ENCODE measurements around the gene SNAP23.

SNAP23 gene

DNA sequence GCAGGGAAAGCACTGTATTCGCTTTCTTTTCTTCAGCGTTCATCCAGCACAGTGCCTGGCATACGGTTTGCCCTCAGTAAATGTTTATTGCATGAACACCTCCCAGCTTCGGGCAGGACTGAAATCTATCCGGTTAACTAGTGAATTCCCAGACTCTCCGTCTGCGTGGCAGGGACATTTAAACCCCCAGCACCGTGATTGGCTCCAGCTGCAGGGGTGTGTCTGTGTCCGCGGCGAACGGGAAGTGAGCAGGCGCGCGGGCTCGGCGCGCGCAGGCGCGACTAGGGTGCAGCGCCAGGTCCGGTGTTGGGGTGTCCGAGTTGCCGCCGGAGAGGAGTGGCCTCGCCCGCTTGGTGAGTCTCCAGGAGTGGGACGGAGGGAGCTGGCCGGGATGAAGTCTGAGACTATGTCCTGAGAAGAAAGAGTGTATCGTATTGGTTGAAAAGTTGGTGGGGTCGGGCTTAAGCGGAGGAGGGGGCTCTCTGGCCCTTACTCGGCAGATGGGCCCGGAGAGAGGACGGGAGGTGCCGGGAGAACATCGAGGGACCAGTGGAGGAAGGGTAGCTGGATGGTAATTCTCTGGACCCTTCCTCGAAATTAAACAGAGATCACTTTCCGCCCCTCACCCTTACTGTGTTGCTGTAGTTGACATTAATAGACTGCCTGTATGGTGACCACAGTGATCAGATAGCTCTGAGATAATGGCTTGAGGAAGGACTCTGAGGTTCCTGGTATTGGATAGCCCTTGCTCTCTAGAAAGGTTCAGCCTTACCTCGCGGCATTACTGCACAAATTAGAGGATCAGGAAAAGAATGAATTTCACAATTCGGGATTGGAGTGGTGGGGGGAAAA, at the start of gene SNAP23:
SNAP23 (plus strand) TSS at position 274 of the 852 bp plus-strand sequence. CDS start 16,213 bp downstream, outside the sequence.
- peak; percentile 60 to 62 for DNase-seq (ENCODE audit: low read depth in 2 of 2)

DNA sequence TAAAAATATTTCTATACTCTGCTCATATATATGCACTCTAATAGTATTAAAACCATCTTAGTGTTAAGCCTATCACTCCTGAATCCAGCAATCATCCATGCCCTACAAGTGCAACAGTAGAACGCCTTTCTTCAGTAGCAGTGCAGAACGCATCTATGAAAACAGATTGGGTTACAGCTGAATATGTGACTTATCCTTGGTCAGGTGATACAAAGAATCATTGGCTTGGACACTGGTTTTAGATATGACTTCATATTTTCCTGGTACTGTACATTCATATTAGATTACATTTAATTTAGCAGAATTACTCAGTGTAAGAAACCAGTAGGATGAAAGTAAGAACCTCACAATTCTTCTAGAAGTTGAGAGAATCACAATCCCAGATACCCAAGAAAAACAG, 47.8 kb upstream of the SNAP23 start:
- DNase-seq (ENCODE audit: low read depth in 2 of 2), result no peak

DNA sequence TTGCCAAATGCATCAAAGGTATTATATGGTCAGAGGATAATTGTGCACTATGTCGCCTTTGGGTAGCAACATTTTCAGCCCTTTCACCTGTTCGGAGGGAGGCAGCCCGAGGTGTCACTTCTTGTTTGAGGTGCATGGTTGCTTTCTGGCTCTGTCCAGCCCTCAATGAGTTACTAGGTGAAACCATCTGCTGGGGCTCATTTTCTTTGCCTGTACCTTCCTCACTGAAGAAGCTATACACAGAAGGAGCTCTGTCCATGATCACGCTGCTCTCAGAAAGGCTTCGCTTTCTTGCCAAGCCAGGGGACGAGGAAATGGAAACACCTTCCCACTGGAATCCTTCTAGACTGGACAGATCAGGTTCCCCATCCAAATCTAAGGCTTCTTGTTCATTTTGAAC, 47.2 kb upstream of the SNAP23 start:
- no peak for DNase-seq (ENCODE audit: low read depth in 2 of 2)

DNA sequence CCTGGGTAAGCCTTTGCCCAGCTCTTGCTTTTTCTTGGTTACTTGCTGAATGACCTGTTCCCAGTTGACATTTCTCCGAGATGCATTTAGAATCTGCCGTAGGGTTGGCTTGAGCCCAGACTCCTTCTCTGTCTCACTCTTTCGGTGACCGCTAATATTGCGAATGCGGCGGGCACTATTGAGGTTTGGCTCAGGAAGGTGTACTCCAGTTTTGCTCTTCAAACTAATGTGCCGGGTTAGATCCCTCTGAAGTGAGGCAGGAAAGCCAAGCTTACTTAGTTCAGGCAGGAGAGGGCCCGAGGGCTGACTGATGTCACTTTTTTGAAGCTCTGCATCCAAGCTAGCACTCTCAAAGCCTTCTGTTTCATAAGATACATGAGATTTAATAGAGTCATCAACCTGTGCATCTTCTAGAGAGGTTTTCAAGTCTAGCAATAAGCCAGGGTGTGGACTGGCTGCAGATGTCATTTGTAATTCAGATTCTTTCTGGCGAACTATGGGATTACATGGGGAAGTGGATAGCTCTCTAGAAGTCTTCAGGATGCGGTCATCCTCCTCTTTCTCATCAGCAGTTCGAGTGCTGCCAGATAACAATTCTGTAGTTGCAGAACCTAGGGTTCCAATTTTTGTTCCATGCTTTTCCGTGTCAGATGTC, 45.5 kb upstream of the SNAP23 start:
- no peak for DNase-seq (ENCODE audit: low read depth in 2 of 2)

DNA sequence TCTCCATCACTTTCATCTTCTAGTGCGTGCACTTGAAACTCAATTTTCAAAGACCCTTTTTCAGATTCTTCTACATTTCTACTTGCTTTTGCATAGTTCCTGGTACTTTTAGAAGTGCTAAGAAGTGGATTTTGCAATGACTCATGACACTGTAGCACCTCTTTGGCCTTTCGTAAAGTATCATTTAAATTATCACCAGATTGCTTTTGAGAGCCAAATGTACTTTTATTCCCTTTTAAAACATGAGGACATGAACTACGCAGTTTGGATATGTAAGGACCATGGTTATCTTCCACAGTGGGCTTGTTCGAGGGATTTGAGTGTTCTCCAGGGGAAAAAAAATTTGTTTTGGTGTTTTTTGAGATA, 45.0 kb upstream of the SNAP23 start:
- DNase-seq (ENCODE audit: low read depth in 2 of 2), result no peak

DNA sequence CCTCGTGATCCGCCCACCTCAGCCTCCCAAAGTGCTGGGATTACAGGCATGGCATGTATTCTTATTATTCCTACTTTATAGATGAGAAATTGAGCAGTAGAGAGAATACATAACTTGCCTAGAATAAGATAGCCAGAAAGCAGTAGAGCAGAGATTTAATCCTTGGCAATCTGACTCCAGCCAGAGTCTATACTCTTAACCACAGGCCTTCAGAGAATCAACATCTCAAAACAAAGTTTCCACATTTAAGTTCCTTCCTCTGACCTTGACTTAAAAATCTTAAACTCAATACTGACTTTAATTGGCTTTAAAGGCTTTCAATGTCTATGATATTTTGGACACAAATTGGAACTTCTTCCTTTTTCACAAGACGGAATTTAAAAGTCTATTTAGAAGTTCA, 41.6 kb upstream of the SNAP23 start:
- DNase-seq (ENCODE audit: low read depth in 2 of 2), result no peak

DNA sequence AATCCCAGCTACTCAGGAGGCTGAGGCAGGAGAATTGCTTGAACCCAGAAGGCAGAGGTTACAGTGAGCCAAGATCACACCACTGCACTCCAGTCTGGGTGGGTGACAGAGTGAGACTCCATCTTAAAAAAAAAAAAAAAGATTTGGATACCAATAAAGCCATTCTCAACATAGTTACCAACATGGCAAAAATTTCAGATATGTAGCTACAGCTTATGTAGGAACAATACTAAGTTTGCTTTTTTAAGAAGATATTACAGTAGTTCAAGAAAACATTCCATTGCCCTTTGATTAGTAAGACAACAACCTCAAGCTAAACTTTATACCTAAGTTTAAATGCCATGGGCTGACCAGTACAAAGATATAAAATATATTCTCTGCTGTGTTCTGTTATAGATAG, 38.9 kb upstream of the SNAP23 start:
- no peak for DNase-seq (ENCODE audit: low read depth in 2 of 2)

DNA sequence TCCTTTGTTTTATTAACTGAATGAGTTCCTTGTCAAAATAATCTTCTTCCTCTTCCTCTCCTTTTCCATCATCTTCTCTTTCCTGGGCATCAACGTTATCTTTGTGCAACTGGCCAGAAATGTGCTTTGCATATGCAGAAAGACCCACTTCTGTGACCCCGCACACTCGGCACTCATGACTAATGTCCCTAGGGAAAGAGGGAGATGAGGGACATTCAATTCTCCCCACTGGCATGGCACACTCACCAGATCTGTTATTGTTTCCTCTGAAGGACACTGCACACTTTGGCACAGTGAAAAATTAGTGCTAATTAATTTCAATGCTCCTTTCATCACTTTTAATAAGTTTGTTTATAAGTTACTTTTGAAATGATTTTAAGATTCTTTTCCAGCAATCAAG, 38.5 kb upstream of the SNAP23 start:
- DNase-seq (ENCODE audit: low read depth in 2 of 2), result no peak

DNA sequence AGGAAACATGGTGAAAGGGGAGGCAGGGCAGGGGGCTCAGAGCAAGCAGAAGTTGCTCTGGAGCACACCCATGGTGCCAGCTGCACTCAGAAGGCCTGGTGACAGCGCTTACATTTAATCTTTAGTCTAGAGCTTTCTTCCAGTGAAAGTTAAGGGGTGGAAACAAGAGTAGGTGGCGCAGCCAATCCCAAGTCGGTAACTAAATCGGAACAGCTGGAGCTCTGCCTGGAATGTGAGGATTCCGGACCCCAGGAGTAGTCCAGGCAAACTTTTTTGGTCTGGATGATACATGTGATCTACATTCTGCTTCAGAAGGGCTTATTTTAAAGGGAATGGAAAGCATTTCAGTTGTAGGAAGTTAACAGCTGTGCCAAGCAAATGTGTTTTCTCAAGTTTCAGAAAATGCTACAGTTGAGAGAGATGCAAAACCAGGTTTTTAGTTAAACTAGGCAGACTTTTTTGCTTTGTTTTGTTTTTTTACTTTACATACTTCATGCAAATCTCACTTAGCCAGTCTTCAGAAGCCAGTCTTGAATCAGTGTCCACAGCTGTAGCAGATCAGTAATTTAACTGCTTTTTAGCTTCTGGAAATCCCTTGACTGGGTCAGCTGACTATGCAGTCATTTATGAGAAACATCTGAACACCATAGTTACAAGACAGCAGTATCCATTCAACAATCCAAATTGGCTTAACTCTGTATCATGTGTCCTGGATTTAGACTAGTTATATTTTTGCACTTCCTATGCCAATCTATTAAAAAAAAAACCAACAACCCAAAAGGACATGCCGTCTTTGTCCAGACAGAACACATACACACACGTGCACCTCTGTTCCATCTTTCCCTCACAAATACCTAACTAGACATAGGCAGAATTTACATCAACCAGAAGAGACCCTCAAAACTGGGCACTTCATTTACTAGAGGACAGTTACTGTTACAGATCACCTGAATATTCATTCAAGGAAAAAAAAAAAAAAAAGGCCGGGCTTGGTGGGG, 37.7 kb upstream of the SNAP23 start:
- DNase-seq (ENCODE audit: low read depth in 2 of 2), result no peak

DNA sequence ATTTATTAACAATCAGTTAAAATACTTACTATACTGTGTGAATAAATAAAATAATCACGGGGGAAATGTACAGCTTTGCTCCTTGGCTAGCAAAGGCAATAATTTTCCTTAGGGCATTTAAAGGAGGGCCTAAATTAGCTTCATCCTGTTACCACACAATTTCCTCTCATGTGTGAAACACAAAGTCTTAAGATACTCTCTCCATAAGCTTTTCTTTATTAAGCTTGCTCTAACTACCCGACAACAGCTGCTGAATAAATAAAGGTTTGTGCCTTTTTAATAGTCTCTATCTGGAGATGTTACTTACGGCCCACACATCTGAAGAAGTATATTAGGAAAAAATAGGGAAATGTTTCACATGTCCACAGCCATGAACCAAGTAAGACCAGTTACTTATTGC, 34.2 kb upstream of the SNAP23 start:
- DNase-seq (ENCODE audit: low read depth in 2 of 2), result no peak

DNA sequence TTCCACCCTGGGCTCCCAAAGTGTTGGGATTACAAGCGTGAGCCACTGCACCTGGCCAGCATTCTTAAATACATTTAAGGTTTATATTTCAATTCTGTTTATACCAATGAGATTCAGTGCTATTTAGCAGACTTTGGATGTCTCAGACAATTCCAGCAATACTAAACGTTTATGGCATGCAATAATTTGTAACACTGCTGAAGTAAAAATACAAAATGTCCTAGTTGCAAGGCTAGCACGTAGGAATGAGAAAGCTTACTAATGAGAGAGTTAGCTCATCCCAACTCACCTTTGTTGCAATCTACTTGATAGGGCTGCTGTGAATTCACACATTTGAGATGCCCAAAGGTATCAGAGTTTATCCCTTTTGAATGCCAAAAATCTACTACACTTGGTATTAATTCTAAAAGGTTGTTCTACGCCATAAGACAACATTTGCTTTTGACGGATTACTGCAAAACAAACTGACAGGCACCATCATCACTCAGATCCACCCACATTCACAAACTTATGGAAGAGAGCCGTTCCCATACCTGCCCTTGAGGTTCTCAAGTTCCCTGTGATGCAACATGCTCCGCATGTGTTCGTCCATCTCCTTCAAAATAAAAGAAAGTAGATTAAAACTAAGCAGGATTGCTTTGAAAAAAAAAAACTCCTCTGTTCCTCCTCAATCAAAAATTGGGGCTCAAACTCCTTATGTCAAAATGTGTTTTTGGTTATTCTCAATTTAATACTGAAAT, 29.7 kb upstream of the SNAP23 start:
- no peak for DNase-seq (ENCODE audit: low read depth in 2 of 2)

DNA sequence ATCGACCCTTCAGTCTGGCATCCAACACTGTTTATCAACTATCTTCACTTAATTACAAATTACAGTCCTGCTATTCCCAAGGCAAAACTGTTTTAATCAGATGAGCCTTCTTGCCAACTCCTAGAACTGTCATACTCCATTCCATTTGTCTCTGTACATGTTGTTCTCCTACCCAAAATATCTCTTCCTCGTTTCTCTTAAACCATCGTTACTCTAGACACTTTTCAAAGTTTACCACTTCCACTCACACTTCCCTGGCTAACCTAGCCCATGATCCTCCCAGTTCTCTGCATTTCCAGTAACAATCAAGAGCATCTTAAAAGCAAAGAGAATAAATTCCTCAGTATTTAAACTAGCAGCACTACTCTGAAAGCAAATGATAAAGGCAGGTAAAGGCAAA, 24.4 kb upstream of the SNAP23 start:
- DNase-seq (ENCODE audit: low read depth in 2 of 2), result no peak

DNA sequence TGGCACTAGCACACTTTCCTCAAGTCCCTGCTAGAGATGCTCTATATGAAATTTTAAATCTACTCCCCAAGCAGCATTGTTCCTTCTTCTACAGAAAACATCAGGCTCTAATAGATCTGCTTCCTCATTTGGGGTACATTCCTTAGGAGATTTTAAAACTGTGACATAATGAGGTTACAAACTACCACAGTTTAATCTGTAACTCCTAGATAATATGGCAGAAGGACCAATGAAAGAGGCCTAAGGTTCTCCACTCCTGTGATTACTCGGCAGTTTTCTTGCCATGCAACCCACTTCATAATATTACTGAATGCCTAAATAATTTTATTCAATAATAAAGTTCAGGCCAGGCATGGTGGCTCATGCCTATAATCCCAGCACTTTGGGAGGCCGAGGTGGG, 20.6 kb upstream of the SNAP23 start:
- no peak for DNase-seq (ENCODE audit: low read depth in 2 of 2)

DNA sequence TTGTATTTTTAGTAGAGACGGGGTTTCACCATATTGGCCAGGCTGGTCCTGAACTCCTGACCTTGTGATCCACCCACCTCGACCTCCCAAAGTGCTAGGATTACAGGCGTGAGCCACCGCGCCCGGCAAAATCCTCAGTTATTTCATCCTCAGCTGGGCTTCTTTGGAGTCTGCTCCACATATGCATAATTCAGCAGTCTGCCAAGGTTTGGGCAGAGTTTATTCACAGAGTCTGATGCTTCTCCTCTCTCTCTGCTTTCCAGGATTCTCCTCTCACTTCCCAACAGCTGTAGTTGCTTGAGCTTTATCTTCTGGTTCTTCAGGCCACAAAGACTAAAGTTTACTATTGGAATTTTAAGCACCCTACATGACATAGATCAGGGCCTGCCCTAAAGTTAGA, 12.7 kb upstream of the SNAP23 start:
- DNase-seq (ENCODE audit: low read depth in 2 of 2), result no peak

DNA sequence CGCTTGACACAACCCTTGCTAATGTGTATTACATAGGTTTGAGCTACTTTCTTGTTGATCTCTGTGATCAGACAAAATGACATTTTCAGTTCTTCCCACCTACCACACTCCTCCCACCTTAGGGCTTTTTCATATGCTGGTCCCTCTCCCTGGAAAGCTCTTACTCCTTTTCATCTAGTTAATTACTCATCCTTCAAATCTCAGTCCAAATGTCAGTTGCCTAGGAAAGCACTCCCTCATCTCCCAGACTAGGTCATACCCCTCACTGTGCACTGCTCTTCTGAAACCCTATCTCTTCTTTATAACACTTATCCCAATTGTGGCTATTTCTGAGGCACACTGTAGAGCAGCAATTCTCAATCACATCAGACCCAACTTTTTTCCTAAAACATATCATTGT, 11.8 kb upstream of the SNAP23 start:
- no peak for DNase-seq (ENCODE audit: low read depth in 2 of 2)

DNA sequence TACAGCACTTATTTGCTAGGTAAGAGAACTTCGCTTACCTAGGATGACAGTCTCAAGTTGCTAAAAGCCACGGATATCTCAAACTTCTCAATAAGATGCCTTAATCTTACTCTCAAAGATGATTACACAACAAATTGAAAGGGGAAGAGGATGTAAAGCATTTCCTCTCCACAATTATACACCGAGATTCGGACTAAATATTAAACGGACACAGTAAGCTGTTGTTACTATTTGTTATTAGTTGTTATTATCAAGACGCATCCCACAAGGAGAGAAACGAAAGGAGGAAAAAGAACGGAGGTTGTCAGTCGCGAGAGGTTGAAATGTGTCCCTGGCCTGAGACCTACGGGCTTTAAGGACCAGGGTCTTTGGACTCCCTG, 5.2 kb upstream of the SNAP23 start:
- DNase-seq (ENCODE audit: low read depth in 2 of 2), result no peak

DNA sequence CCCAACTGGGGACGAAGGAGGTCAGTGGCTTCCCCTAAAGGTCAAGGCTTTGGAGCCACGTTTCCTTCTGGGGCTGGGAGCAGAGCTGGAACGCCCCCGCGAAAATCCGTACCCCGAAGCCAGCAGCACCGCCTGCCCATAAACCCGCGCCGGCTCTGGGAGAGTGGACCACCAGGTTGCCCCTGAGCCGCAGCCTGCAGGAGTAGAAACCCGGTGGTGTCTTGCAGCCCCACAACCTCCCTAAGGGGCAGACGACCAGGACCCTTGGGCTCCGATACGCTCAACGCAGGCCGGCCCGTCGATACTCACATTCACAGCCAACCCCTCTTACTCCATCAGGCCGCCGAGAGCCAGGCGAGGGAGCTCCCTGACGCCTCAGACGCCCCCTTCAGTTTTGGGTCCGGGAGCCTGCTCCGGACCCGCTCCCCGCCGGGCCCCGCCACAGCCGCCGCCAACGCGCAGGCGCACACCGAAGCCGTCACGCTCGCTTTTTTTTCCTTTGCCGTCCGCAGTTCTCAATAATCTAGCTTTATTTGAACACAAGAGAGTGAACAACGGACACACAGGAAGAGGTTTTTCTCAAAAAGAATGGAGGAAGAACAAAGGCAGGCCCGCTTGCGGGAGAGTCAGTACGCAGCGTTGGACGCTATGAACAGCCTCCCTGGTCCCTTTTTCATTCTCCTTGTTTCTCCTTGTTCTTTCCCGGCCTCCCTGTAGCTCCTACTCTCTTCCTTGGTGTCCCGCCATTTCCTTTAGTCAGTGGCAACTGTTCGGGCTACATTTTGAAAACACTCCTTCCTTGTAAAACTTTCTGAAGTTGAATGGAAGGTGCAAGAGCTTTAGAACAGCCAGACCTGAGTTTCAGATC, 4.5 kb upstream of the SNAP23 start, which contains the start of gene ZNF106:
ZNF106 (minus strand) TSS at position 471 of the 868 bp plus-strand sequence. CDS start 18,852 bp downstream, outside the sequence.
- peak; percentile 74 to 75 for DNase-seq (ENCODE audit: low read depth in 2 of 2)

DNA sequence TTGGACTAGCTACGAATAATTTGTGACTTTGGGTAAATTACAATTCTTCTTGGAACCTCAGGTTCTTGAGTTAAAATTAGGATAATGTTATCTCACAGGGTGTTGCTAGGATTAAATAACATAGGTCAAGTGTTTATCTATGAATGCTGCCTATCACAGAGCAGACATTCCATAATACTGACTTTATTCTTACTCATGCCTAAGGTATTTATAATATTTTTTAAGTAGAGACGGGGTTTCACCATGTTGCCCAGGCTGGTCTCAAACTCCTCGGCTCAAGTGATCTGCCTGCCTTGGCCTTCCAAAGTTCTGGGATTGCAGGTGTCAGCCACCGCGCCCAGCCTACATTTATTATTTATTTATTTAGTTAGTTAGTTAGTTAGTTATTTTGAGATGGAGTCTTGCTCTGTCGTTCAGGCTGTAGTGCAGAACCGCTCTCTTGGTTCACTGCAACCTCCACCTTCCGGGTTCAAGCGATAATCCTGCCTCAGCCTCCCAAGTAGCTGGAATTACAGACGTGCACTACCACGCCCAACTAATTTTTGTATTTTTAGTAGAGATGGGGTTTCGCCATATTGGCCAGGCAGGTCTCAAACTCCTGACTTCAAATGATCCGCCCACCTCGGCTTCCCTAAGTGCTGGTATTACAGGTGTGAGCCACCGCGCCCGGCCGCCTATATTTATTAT, 3.8 kb upstream of the SNAP23 start:
- DNase-seq (ENCODE audit: low read depth in 2 of 2), result no peak

DNA sequence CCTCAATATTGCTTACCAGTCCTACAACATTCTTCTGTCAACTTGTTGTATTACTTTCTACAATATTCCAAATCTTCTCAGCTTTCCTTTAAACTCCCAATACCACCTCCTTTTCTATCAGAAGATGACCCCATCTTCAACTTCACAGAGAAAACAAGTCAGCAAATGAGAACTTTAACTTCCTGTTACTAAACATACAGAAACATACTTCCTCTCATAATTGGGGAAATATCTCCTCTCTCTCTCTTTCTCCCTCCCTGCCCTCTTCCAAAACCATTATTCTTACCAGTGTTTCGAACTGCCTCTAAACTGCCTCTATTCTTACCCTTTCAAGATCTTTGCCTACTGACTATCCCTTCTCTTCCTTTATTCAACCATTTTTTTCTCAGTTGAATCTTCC, 1.8 kb upstream of the SNAP23 start:
- DNase-seq (ENCODE audit: low read depth in 2 of 2), result no peak

DNA sequence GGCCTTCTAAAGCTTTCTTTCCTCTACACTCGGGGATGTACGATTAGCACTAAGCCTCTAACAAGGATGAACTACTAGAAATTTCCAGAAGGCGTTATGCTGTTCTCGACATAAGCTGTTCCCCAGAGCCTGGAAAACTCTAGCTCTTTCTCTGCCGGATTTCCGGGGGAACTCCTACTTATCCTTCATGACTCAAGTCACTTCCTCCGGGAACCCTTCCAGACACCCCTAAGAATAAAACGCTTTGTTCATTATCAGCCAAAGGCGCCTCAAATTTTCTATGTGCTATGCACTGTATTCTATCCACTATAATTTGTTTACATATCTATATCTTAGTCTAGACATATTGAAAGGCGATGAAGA, 455 bp upstream of the SNAP23 start:
- peak; percentile 17 to 26 for DNase-seq (ENCODE audit: low read depth in 2 of 2)
